GM23338 (cell line): ENCODE data around the gene LPP. TPM values are rescaled to one million over a fixed set of nuclear protein-coding genes. Genes with fewer than 3 reads are reported as not detected.

Source experiments
- ATAC-seq: fragments of 200-7000 bp; cut with Tn5 transposase; 3 replicates; pipeline ENCODE4 v1.9.1; 2020
- DNase-seq: peaks from one replicate; pipeline ENCODE4 v3.0.0-alpha.2; 2015; ENCODE audit warnings: low spot score
- H2AFZ ChIP-seq: fragments of 200-600 bp; sonication (generic); 2 replicates; pipeline ENCODE4 v1.8.0; 2016; ENCODE audit warnings: antibody characterized with exemption, mild to moderate bottlenecking, moderate library complexity
- H3F3A ChIP-seq: fragments of 200-600 bp; sonication (generic); replicated peaks from 2 replicates; pipeline ENCODE4 v1.8.0; 2017; ENCODE audit warnings: antibody characterized with exemption, mixed run types, low read depth
- H3K27ac ChIP-seq: fragments of 200-600 bp; sonication (generic); 2 replicates; pipeline ENCODE4 v1.6.1; 2016; ENCODE audit warnings: low read depth
- H3K27me3 ChIP-seq: fragments of 200-600 bp; sonication (generic); 2 replicates; pipeline ENCODE4 v1.8.0; 2016; ENCODE audit warnings: mild to moderate bottlenecking, mixed run types, moderate library complexity; ENCODE audit not compliant: insufficient read depth
- H3K36me3 ChIP-seq: fragments of 200-600 bp; sonication (generic); 2 replicates; pipeline ENCODE4 v1.8.0; 2016; ENCODE audit warnings: mild to moderate bottlenecking; ENCODE audit not compliant: insufficient read depth
- H3K4me1 ChIP-seq: fragments of 200-600 bp; sonication (generic); 2 replicates; pipeline ENCODE4 v1.8.0; 2016; ENCODE audit warnings: mild to moderate bottlenecking, moderate library complexity; ENCODE audit not compliant: insufficient read depth
- H3K4me2 ChIP-seq: fragments of 200-600 bp; sonication (generic); 2 replicates; pipeline ENCODE4 v1.7.1; 2017; ENCODE audit warnings: mixed run types
- H3K4me3 ChIP-seq: fragments of 200-600 bp; sonication (generic); 2 replicates; pipeline ENCODE4 v1.6.1; 2016; ENCODE audit warnings: mixed run types
- H3K79me2 ChIP-seq: fragments of 200-600 bp; sonication (generic); replicated peaks from 2 replicates; pipeline ENCODE4 v1.8.0; 2017; ENCODE audit warnings: mild to moderate bottlenecking; ENCODE audit not compliant: insufficient read depth
- H3K9me2 ChIP-seq: fragments of 200-600 bp; sonication (generic); 2 replicates; pipeline ENCODE4 v1.8.0; 2017; ENCODE audit not compliant: insufficient read depth
- H4K20me1 ChIP-seq: fragments of 200-600 bp; sonication (generic); replicated peaks from 2 replicates; pipeline ENCODE4 v1.8.0; 2017; ENCODE audit warnings: mild to moderate bottlenecking; ENCODE audit not compliant: insufficient read depth
- H3K27ac Mint-ChIP-seq: 2 replicates; pipeline ENCODE4 v1.8.0; 2020; ENCODE audit warnings: inconsistent platforms, mild to moderate bottlenecking, moderate library complexity, mixed read lengths
- H3K27me3 Mint-ChIP-seq: 3 replicates; pipeline ENCODE4 v1.8.0; 2022; ENCODE audit warnings: low read depth, mild to moderate bottlenecking, moderate library complexity, mixed read lengths, inconsistent platforms; ENCODE audit not compliant: insufficient read depth, poor library complexity
- H3K36me3 Mint-ChIP-seq: 3 replicates; pipeline ENCODE4 v1.8.0; 2021; ENCODE audit warnings: low read depth, mild to moderate bottlenecking, inconsistent platforms, moderate library complexity, mixed read lengths
- H3K4me1 Mint-ChIP-seq: 3 replicates; pipeline ENCODE4 v1.8.0; 2020; ENCODE audit warnings: mild to moderate bottlenecking, inconsistent platforms, mixed read lengths
- H3K4me3 Mint-ChIP-seq: 3 replicates; pipeline ENCODE4 v1.8.0; 2021; ENCODE audit warnings: moderate library complexity, mild to moderate bottlenecking, inconsistent platforms, mixed read lengths
- H3K9me3 Mint-ChIP-seq: 3 replicates; pipeline ENCODE4 v1.8.0; 2020; ENCODE audit warnings: moderate library complexity, mild to moderate bottlenecking, inconsistent platforms, mixed read lengths
- CREB1 ChIP-seq: fragments of 250-450 bp; sonication (Bioruptor Pico); IDR thresholded peaks from 2 replicates; pipeline ENCODE4 v1.5.0; 2020; ENCODE audit warnings: low read depth, mild to moderate bottlenecking, moderate library complexity
- CTCF ChIP-seq, 2 experiments: fragments of 200-600 bp in 1 of 2; sonication (generic) in 1 of 2; conservative IDR thresholded peaks; 2 replicates each; pipeline versions ENCODE4 v1.5.1 to v1.6.1; 2016 to 2017; ENCODE audit warnings: antibody characterized with exemption in 2 of 2, low read depth in 2 of 2, mild to moderate bottlenecking in 2 of 2, moderate library complexity in 1 of 2
- ETS1 ChIP-seq: IDR thresholded peaks from 2 replicates; pipeline ENCODE4 v1.6.1; 2016; ENCODE audit warnings: antibody characterized with exemption
- JUNB ChIP-seq: IDR thresholded peaks from one replicate; pipeline ENCODE4 v1.6.1; 2016; ENCODE audit warnings: antibody characterized with exemption; ENCODE audit not compliant: unreplicated experiment
- NANOG ChIP-seq: IDR thresholded peaks from 2 replicates; pipeline ENCODE4 v1.6.1; 2016; ENCODE audit warnings: antibody characterized with exemption, borderline replicate concordance
- REST ChIP-seq: IDR thresholded peaks from one replicate; pipeline ENCODE4 v1.6.1; 2018; ENCODE audit warnings: antibody characterized with exemption; ENCODE audit not compliant: unreplicated experiment
- ZNF462 ChIP-seq: fragments of 250-450 bp; sonication (Bioruptor Pico); IDR thresholded peaks from 2 replicates; pipeline ENCODE4 v1.5.0; 2020; ENCODE audit warnings: mild to moderate bottlenecking, moderate library complexity
- polyA plus RNA-seq: library from polyadenylated mRNA; unstranded; fragments of >200 nt; fragmentation: Nextera tagmentation; extraction: Ambion mirVana; gene quantifications from 2 replicates; pipeline ENCODE4 v1.2.1, GENCODE V29; 2016
- total RNA-seq: library from RNA; depleted of rRNA; stranded (reverse); fragments of >200 nt; shearing (Covaris generic); gene quantifications from 2 replicates; pipeline ENCODE4 v1.2.3, GENCODE V29; 2014

Gene LPP
- total and polyA plus RNA-seq, 2 experiments from 2014 or later = 23.0 to 35.2 TPM

GRCh38 chr3:188937389-188937788 lies 783.4 kb downstream of the LPP start (continued):
- no peak for TF ChIP-seq CTCF (conservative IDR thresholded peaks at IDR 0.05; ENCODE audit: low read depth in 2 of 2)
- TF ChIP-seq ETS1 = no peak
- TF ChIP-seq JUNB = no peak
- no peak for TF ChIP-seq CREB1 (CRISPR knock-in tag)
- no peak; the same call in 1 of the 2 replicates for TF ChIP-seq NANOG
- TF ChIP-seq REST = no peak

- no peaks in the 10 kb centered on the region for H3K36me3 ChIP-seq
- no peaks in the 10 kb centered on the region for H4K20me1 ChIP-seq
- no peaks in the 10 kb centered on the region for H3F3A ChIP-seq
- Mint-ChIP-seq H3K4me1 (peaks cover 17% of the 10 kb centered on the region), H3K27me3 (no peaks in the 10 kb centered on the region), H3K4me3 (no peak overlapping the region), H3K27ac (no peak overlapping the region), H3K9me3 (peaks cover 3% of the 10 kb centered on the region; the same call in 2 of the 3 replicates), H3K36me3 (peaks cover 5% of the 10 kb centered on the region; the same call in 1 of the 3 replicates)
- peaks cover 8% of the 10 kb centered on the region for H3K9me2 ChIP-seq
- no peak overlapping the region for H3K27ac ChIP-seq
- H3K4me3 ChIP-seq = no peak overlapping the region
- no peaks in the 10 kb centered on the region for H3K79me2 ChIP-seq
- no peak overlapping the region for H2AFZ ChIP-seq
- H3K4me2 ChIP-seq = no peak overlapping the region
- ATAC-seq (no peak), DNase-seq (no peak)
- no peaks in the 10 kb centered on the region for H3K27me3 ChIP-seq
- H3K4me1 ChIP-seq = peaks cover 13% of the 10 kb centered on the region; the same call in 1 of the 2 replicates
- TF ChIP-seq ZNF462 (CRISPR knock-in tag) (no peak), REST (no peak)
Measured at GRCh38 chr3:188938999-188939398, 785.0 kb downstream of the LPP start.
